Measurements from ENCODE around the gene MYCBPAP. TPM values are rescaled to one million over a fixed set of nuclear protein-coding genes. Genes with fewer than 3 reads are reported as not detected.

MYCBPAP gene
- total RNA-seq, 1 experiment from 2014 or later, result not detected

GRCh38 chr17:50572541-50572940, 64.3 kb downstream of the MYCBPAP start:
- Histone ChIP-seq H3K27me3 (ENCODE audit: insufficient read depth, low read length) (no peaks in the 10 kb centered on the region), H3K9me3 (ENCODE audit: control insufficient read depth in 1 of 2, insufficient read depth in 1 of 2, low read depth in 1 of 2, low read length in 2 of 2) (no peaks in the 10 kb centered on the region), H3K4me3 (replicated peaks in 1 of 2; ENCODE audit: low read depth in 1 of 2, low read length in 2 of 2) (no peak overlapping the region), H3K4me1 (ENCODE audit: control insufficient read depth in 1 of 2, insufficient read depth in 2 of 2, low read length in 2 of 2) (no peaks in the 10 kb centered on the region), H2AFZ (ENCODE audit: low read depth, low read length, poor library complexity, severe bottlenecking) (no peak overlapping the region), H3K79me2 (ENCODE audit: insufficient read depth, low read length) (no peaks in the 10 kb centered on the region), H4K20me1 (ENCODE audit: insufficient read depth) (no peaks in the 10 kb centered on the region), H3K27ac (ENCODE audit: low read depth, low read length) (no peak overlapping the region), H3K4me2 (ENCODE audit: low read length) (no peak overlapping the region), H3K9me2 (ENCODE audit: insufficient read depth) (no peaks in the 10 kb centered on the region), H3K36me3 (ENCODE audit: control insufficient read depth in 1 of 2, insufficient read depth in 2 of 2, low read length in 2 of 2) (no peaks in the 10 kb centered on the region), H3K9ac (ENCODE audit: low read length) (no peak overlapping the region)
- TF ChIP-seq JUND (IDR thresholded peaks at IDR 0.05), result no peak
- TF ChIP-seq ELF1 (IDR thresholded peaks at IDR 0.05; ENCODE audit: borderline replicate concordance, low read depth), result no peak
- no peak for TF ChIP-seq FOSL1 (IDR thresholded peaks at IDR 0.05; ENCODE audit: low read depth)
- no peak for TF ChIP-seq RAD21 (IDR thresholded peaks at IDR 0.05; ENCODE audit: low read depth)
- TF ChIP-seq, protein P1, sequence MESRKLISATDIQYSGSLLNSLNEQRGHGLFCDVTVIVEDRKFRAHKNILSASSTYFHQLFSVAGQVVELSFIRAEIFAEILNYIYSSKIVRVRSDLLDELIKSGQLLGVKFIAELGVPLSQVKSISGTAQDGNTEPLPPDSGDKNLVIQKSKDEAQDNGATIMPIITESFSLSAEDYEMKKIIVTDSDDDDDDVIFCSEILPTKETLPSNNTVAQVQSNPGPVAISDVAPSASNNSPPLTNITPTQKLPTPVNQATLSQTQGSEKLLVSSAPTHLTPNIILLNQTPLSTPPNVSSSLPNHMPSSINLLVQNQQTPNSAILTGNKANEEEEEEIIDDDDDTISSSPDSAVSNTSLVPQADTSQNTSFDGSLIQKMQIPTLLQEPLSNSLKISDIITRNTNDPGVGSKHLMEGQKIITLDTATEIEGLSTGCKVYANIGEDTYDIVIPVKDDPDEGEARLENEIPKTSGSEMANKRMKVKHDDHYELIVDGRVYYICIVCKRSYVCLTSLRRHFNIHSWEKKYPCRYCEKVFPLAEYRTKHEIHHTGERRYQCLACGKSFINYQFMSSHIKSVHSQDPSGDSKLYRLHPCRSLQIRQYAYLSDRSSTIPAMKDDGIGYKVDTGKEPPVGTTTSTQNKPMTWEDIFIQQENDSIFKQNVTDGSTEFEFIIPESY (IDR thresholded peaks at IDR 0.05; ENCODE audit: extremely low read depth, insufficient replicate concordance, low read length), result no peak
- no peak for TF ChIP-seq SIN3A (IDR thresholded peaks at IDR 0.05; ENCODE audit: low read depth)
- TF ChIP-seq YY1 (IDR thresholded peaks at IDR 0.05; ENCODE audit: extremely low read depth, insufficient replicate concordance, low read depth, low read length), result no peak
- no peak for TF ChIP-seq REST (IDR thresholded peaks at IDR 0.05; ENCODE audit: low read depth)
- no peak for TF ChIP-seq CEBPB (IDR thresholded peaks at IDR 0.05; ENCODE audit: low read depth)
- TF ChIP-seq EZH2phosphoT487 (IDR thresholded peaks at IDR 0.05; ENCODE audit: borderline replicate concordance), result no peak
- no peak for TF ChIP-seq TCF7L2 (IDR thresholded peaks at IDR 0.05; ENCODE audit: borderline replicate concordance, extremely low read depth, insufficient read depth, insufficient read length)
- TF ChIP-seq CBX3 (IDR thresholded peaks at IDR 0.05; ENCODE audit: low read depth), result no peak
- no peak for TF ChIP-seq EGR1 (IDR thresholded peaks at IDR 0.05; ENCODE audit: low read depth)
- TF ChIP-seq ZNF274 (IDR thresholded peaks at IDR 0.05; ENCODE audit: low read depth, low read length), result no peak
- no peak for TF ChIP-seq SRF (IDR thresholded peaks at IDR 0.05; ENCODE audit: low read depth)
- TF ChIP-seq ZFX (IDR thresholded peaks at IDR 0.05), result no peak
- no peak for TF ChIP-seq ATF3 (IDR thresholded peaks at IDR 0.05)
- no peak for TF ChIP-seq MAX (IDR thresholded peaks at IDR 0.05)
- TF ChIP-seq SP1 (IDR thresholded peaks at IDR 0.05; ENCODE audit: low read depth), result no peak
- ATAC-seq, result no peak
- RAD21 ChIA-PET (ENCODE audit: low non-redundant PET in 1 of 2, low total read pairs in 2 of 2, uncharacterized antibody in 2 of 2, unreplicated experiment in 2 of 2), result no interaction called here
- POLR2A ChIA-PET, result no interaction called here
- intact Hi-C loops (cut with micrococcal nuclease), result no loop called here
- CTCF ChIA-PET, result no interaction called here
- no peak for DNase-seq (ENCODE audit: low read depth, low spot score)
- BruUV-seq (replicated peaks), result no TSS peak
